Pancreas (tissue), 10 donors: ENCODE results near the gene ARL17A. TPM values are rescaled to one million over a fixed set of nuclear protein-coding genes. Genes with fewer than 3 reads are reported as not detected.
A peak's percentile ranks its signal among the peaks of the same experiment; 100 is the strongest.
"Not testable (repeated sequence)": the region's sequence is repeated elsewhere in the genome, so short reads cannot be mapped to it uniquely, and the experiment has no call there.

Source experiments
- ATAC-seq, 4 donors: fragments of 200-7000 bp; cut with Tn5 transposase; one replicate each; pipeline versions ENCODE4 v1.8.0 to v1.9.1; 2020; ENCODE audit warnings: mild to moderate bottlenecking in 4 of 4, moderate library complexity in 4 of 4
- DNase-seq, 6 donors: peaks; one replicate each; pipeline ENCODE4 v3.0.0-alpha.2; 2020
- FAIRE-seq: peaks from 2 replicates; lab custom pipeline; 2012; peaks lifted over from hg19 to GRCh38; lab: Jason Lieb, UNC
- H3K27ac ChIP-seq, 4 donors: fragments of 200-600 bp; sonication (generic); 1 replicate in 3 of 4; 2 replicates in 1 of 4; pipeline versions ENCODE4 v1.5.0 to v1.8.0; 2020
- H3K27me3 ChIP-seq, 4 donors: fragments of 200-600 bp; one replicate each; pipeline ENCODE4 v1.8.0; 2021
- H3K36me3 ChIP-seq, 3 donors: fragments of 200-600 bp; sonication (generic) in 1 of 3; one replicate each; pipeline versions ENCODE4 v1.5.0 to v1.8.0; 2020 to 2021
- H3K4me1 ChIP-seq, 3 donors: fragments of 200-600 bp; one replicate each; pipeline ENCODE4 v1.8.0; 2021
- H3K4me3 ChIP-seq, 4 donors: fragments of 200-600 bp; sonication (generic) in 2 of 4; one replicate each; pipeline versions ENCODE4 v1.5.0 to v1.8.0; 2020 to 2021
- H3K9me3 ChIP-seq, 4 donors: fragments of 200-600 bp; one replicate each; pipeline ENCODE4 v1.8.0; 2021
- WGBS, 2 donors: extraction: QIAGEN DNeasy Blood & Tissue Kit; methylation state at CpG; one replicate each; pipeline ENCODE4 v1.1.7; 2013; 5-methylcytosine and 5-hydroxymethylcytosine counted together
- intact Hi-C, 3 donors: fragments of 100-400 bp; cut with DNase I; formaldehyde crosslinking; loops; one replicate each; pipeline versions ENCODE4 v1.11.1 to v1.14.2; 2022
- polyA plus RNA-seq, 2 donors: library from polyadenylated mRNA; stranded (reverse); fragments of 200-250 nt; gene quantifications; one replicate each; pipeline ENCODE4 v1.2.3, GENCODE V29; 2013
- total RNA-seq, 6 donors: library from RNA; stranded (reverse); fragmentation: NEBNext Ultra II Directional in 4 of 6; extraction: Animal tissue kit (Norgen Biotek cat#: 25700) in 4 of 6; gene quantifications; one replicate each; pipeline versions ENCODE4 v1.2.1 to v1.2.4, GENCODE V29; 2021 to 2023
- donor health status: healthy with polysubstance abuse.
- donor health status: DM: no; HTN: no; CAD: no; lungs with moderate emphysema.
- donor health status: DM: no; HTN: no; CAD: no.
- donor health status: control.
- donor health status: control.
- donor health status: Bipolar disorder and iron deficiency.
- donor health status: DM: yes; HTN: yes; CAD: no.
- donor health status: DM: no; HTN: no; CAD: no.
- donor health status: DM: no; HTN: no; CAD: no.
- donor health status: DM: yes; HTN: yes; CAD: no.

ARL17A gene
- total and polyA plus RNA-seq, 8 donors: 3.5 to 17.4 (median 4.9) TPM

- H3K4me3 ChIP-seq, H3K27ac ChIP-seq, FAIRE-seq, H3K4me1 ChIP-seq, DNase-seq, intact Hi-C loops, H3K36me3 ChIP-seq, H3K9me3 ChIP-seq, H3K27me3 ChIP-seq, ATAC-seq: not testable (repeated sequence)
- 95 to 100% methylated on average over 3 of the region's 11 CpGs for WGBS, 2 donors
These were observed 67.3 kb downstream of the ARL17A start, which contains the start of gene LRRC37A2 for GRCh38 chr17:46512168-46512567. TSS of gene LRRC37A2 (plus strand) at chr17:46512468. CDS start at chr17:46512713, 245 bp downstream.

- DNase-seq, H3K27me3 ChIP-seq, H3K27ac ChIP-seq, H3K4me3 ChIP-seq, FAIRE-seq, ATAC-seq, H3K9me3 ChIP-seq, intact Hi-C loops, H3K4me1 ChIP-seq, H3K36me3 ChIP-seq: not testable (repeated sequence)
- 97 to 98% methylated on average over 4 to 6 of the region's 7 CpGs for WGBS, 2 donors
These were observed 73.6 kb downstream of the ARL17A start for GRCh38 chr17:46505896-46506295.

DNA sequence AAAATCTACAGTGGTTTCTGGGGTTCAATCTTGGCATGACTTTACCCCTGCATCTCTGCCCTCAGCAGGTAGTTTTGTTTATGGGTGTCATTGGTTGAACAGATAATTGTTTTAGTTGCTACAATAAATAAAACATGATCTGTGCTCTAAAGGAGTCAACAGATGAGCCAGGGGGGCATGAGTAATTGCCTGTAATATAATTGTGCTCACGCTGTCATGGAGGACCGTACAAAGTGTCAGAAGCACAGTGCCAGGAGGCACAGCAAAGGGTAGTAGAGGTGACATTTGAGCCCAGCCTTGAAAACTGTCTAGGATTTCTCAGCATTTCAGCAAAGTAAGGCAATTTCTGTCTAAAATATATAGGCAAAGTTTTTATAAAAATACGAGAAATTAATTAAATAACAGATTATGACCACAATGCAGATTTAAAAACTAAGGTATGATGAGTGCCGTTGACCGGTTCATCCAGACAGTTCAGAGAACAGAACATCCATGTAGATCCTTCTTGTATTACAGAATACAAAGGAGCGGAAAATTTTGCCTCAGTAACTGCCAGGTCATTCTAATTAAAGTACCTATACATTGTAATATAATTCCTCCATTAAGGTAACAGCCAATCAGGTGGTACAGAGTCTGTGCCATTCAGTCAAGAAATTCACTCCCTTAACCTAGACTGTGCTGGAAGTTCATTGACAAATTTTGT, 79.9 kb downstream of the ARL17A start:
- no CpG with 5 or more reads among the region's 6 CpGs for WGBS, 2 donors
- FAIRE-seq, H3K9me3 ChIP-seq, H3K27me3 ChIP-seq, H3K4me1 ChIP-seq, H3K36me3 ChIP-seq, H3K27ac ChIP-seq, intact Hi-C loops, DNase-seq, H3K4me3 ChIP-seq, ATAC-seq: not testable (repeated sequence)

GRCh38 chr17:46492021-46492420, 87.5 kb downstream of the ARL17A start:
- H3K9me3 ChIP-seq, ATAC-seq, H3K4me3 ChIP-seq, intact Hi-C loops, H3K27me3 ChIP-seq, H3K4me1 ChIP-seq, H3K36me3 ChIP-seq, FAIRE-seq, H3K27ac ChIP-seq: not testable (repeated sequence)
- DNase-seq: peak in 1 of 6 donors; percentile 24
- WGBS, 2 donors: 94 to 97% methylated on average over 9 to 11 of the region's 16 CpGs

DNA sequence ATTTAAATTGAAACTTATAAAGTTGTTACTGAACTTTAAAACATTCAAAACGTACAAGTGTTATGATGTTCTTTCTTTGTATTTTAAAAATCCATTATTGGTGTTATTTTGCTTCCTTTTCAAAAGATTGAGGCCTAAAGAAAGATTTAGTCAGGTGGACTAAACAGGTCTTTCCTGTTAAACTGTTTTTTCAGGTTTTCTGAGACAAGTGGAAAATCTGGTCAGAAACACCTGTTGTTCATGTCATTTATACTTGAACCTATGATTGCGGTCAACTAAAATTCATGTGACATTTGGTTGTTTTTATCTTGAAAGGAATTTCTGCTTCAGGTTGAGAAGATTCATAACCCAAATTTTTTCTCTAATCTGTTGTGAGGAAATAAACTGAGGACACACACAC, 98.2 kb downstream of the ARL17A start:
- peak in 3 of 4 donors; percentile 47 to 65 (median 56) for ATAC-seq
- H3K9me3 ChIP-seq, intact Hi-C loops, H3K27ac ChIP-seq, H3K4me3 ChIP-seq, FAIRE-seq, DNase-seq, H3K4me1 ChIP-seq, H3K27me3 ChIP-seq, H3K36me3 ChIP-seq: not testable (repeated sequence)
- WGBS, 2 donors: no CpG with 5 or more reads among the region's 2 CpGs

DNA sequence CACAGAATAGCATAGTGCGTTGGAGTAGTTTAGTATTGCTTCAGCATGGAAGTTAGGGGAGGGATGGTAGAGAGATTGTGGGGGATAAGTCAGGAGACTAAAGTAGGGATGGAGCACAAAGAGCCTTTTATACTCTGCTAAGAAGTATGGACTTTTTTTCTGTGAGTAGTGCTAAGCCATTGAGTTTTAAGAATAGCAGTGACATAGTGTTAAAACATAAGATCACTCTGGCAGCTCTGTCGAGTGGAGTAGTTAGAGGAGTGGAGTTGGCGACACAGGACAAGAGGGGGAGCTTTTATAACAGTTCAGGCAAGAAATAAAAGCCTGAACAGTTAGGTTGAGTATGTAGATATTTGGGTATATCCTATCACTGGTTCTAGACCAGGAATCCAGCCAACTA, 100.7 kb downstream of the ARL17A start:
- H3K27me3 ChIP-seq, H3K36me3 ChIP-seq, intact Hi-C loops, H3K4me1 ChIP-seq, H3K27ac ChIP-seq, DNase-seq, H3K4me3 ChIP-seq, FAIRE-seq, ATAC-seq, H3K9me3 ChIP-seq: not testable (repeated sequence)
- WGBS, 2 donors: no CpG with 5 or more reads among the region's 3 CpGs

- intact Hi-C loops, H3K27me3 ChIP-seq, ATAC-seq, H3K36me3 ChIP-seq, DNase-seq, H3K27ac ChIP-seq, FAIRE-seq, H3K4me1 ChIP-seq, H3K4me3 ChIP-seq, H3K9me3 ChIP-seq: not testable (repeated sequence)
- 93% methylated on average over 1 of the region's 2 CpGs; no CpG with 5 or more reads in 1 of the 2 donors for WGBS, 2 donors
These were observed 103.9 kb downstream of the ARL17A start for GRCh38 chr17:46475583-46475982.

DNA sequence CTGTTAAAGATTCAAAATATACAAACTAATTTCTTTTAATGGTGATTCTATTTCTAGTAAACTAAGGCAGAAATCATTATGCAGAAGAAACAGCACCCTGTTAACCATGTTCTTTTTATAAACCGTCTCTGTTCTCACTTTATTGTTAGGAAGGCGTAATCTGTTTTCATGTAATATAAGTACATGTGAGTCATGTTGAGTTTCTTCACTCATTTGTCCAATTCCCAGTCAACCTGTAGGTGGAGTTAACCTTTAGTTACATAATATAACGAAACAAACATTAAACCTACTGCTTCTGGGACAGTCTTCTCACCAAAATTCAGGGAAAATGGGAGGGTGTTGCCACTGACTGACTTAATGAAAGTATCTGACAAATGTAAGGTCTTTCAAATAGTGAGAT, 105.0 kb downstream of the ARL17A start:
- intact Hi-C loops, H3K4me3 ChIP-seq, H3K36me3 ChIP-seq, FAIRE-seq, H3K4me1 ChIP-seq, H3K27ac ChIP-seq, DNase-seq, H3K27me3 ChIP-seq, H3K9me3 ChIP-seq: not testable (repeated sequence)
- peak in 2 of 4 donors; percentile 31 to 66 for ATAC-seq
- 60% methylated on average over 1 of the region's 3 CpGs; no CpG with 5 or more reads in 1 of the 2 donors for WGBS, 2 donors

GRCh38 chr17:46467618-46468017, 111.9 kb downstream of the ARL17A start:
- intact Hi-C loops, H3K4me1 ChIP-seq, FAIRE-seq, H3K4me3 ChIP-seq, H3K36me3 ChIP-seq, H3K9me3 ChIP-seq, H3K27ac ChIP-seq, H3K27me3 ChIP-seq, DNase-seq: not testable (repeated sequence)
- peak in 1 of 4 donors; percentile 39 for ATAC-seq
- 81 to 95% methylated on average over 3 of the region's 5 CpGs for WGBS, 2 donors

Other genes with a start within 250 kb of the ARL17A start
- gene ARL17B, start 217.9 kb downstream of the ARL17A start, total RNA-seq: 10 to 100 TPM in 1 of 6 donors, 1 to 10 TPM in 5; 2.8 to 11.7 (median 7.3) TPM
- gene ARL17B, start 217.9 kb downstream of the ARL17A start, polyA plus RNA-seq: 1 to 10 TPM; 5.8 to 6.2 TPM
- gene LRRC37A2, start 67.2 kb downstream of the ARL17A start, total RNA-seq: 1 to 10 TPM; 3.3 to 8.9 (median 6.8) TPM
- gene LRRC37A2, start 67.2 kb downstream of the ARL17A start, polyA plus RNA-seq: 1 to 10 TPM; 2.8 to 8.4 TPM
- 10 to 100 TPM; 24.7 to 32.4 (median 30.6) TPM for gene NSF, start 11.0 kb upstream of the ARL17A start, total RNA-seq
- gene NSF, start 11.0 kb upstream of the ARL17A start, polyA plus RNA-seq: 10 to 100 TPM in 1 of 2 donors, 1 to 10 TPM in 1; 6.2 to 15.0 TPM
- under 1 TPM; 0.24 to 0.72 (median 0.38) TPM for gene WNT3, start 239.0 kb upstream of the ARL17A start, total RNA-seq
- under 1 TPM; 0.31 to 0.42 TPM for gene WNT3, start 239.0 kb upstream of the ARL17A start, polyA plus RNA-seq